Activated CD4-positive, alpha-beta T cell treated with anti-CD3 and anti-CD28 coated beads, Interleukin-2, amount 50 U/mL, for 24 hours (primary cell): Measurements from ENCODE around the gene SNAP47.

Source experiments
- DNase-seq, 2 donors: peaks; one replicate each; pipeline ENCODE4 v3.0.0-alpha.2; 2020; ENCODE audit warnings: low read depth in 1 of 2, low spot score in 1 of 2

Gene SNAP47

DNA sequence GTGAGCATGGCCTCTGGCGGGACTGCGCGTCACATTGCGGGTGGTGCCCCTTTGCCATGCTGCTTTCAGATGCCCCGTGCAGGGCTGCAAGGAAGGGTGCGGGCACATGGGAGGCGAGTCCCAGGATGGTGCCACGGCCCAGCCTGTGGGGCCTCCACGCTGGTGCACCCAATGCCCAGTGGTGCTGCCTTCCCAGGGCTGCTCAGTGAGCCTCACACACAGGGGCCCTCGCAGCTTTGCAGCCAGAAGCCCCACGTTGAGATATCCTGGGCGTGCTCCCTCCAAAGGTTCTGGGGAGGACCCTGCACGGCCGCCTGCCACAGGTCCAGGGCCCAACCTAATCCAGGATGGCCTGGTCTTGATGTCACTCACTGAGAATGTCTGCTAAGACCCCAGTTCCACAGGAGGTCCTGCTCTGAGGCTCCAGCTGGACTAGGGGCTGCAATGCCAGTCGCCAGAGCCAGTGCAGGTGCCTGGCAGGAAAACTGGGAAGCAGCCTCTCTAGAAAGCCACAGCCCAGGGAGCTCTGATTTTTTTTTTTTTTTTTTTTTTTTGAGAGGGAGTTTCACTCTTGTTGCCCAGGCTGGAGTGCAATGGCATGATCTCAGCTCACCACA is 46.2 kb downstream of the SNAP47 start:
- DNase-seq, result no peak

DNA sequence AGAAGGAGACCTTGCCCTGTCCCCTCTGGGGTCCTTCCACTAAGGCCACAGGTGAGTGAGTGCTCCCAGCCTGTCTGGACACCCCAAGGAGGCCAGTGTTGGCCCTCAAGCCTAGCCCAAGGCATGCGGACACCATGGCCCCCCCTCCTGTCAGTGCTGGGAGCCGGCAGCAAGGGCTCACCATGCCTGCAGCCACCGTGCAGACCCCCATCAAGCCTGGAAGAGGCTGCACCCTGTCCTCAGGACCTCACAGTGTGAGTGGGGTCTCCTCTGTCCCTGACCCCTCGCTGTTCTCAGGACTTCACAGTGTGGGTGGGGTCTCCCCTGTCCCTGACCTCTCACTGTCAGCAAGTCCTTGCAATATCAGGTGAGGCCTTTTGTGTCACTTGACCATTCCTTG is 47.0 kb downstream of the SNAP47 start:
- DNase-seq, result no peak

DNA sequence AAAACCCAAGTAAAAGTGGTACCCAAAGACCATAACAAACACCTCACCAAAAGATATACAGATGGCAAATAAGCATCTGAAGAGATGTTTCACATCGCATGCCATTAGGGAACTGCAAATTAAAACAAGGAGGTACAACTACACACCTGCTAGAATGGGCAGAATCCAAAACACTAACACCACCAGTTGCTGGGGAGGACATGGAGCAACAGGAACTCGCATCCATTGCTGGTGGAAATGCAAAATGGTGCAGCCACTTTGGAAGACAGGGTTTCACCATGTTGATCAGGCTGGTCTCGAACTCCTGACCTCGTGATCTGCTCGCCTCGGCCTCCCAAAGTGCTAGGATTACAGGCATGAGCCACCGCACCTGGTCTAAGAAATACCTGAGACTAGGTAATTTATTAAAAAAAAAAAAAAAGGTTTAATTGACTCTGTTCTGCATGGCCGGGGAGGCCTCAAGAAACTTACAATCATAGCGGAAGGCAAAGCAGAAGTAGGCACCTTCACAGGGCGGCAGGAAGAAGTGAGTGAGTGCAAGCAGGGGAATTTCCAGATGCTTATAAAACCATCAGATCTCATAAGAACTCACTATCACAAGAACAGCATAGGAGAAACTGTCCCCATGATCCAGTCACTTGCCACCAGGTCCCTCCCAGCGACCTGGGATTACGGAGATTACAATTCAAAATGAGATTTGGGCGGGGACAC is 50.0 kb downstream of the SNAP47 start:
- no peak for DNase-seq

DNA sequence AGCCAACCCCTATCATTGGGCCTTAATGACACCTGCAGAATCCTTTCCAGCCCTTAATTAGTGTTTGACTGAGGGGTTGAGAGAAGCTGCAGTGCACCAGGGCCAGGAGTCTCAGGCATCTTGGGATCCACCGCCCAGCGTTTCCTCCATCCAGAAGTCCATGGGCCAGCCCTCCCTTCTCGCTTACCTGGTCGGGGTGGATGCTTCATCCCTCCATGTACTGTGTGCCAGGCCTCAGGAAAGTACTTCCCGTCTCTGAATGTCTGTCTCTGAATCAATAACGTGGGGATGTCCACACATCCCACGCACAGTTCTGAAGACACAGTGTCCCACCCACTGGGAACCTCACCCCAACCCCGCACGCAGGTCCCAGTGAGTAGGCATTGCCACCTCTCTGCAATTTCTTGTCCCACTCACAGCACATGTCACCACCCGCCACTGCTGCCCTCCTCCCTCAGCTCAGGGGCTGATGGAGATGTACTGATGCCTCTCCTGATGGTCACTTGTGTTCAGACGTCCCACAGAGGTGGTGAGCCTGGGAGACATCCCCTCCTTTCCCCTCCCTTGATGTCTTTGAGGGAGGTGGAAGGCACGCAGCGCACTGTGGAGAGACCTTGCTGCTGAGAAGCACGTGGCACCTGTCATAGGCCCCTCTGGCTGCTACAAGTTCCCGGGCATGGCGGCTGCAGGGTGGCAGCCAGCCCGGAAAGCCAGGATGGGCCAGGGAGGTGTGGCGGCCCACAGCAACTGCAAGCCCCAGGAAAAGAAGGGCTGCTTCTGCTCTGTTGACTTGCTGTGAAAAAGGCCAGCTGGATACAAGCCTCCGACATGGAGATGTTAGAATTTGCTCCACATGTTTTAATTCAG is 50.8 kb downstream of the SNAP47 start:
- no peak for DNase-seq

DNA sequence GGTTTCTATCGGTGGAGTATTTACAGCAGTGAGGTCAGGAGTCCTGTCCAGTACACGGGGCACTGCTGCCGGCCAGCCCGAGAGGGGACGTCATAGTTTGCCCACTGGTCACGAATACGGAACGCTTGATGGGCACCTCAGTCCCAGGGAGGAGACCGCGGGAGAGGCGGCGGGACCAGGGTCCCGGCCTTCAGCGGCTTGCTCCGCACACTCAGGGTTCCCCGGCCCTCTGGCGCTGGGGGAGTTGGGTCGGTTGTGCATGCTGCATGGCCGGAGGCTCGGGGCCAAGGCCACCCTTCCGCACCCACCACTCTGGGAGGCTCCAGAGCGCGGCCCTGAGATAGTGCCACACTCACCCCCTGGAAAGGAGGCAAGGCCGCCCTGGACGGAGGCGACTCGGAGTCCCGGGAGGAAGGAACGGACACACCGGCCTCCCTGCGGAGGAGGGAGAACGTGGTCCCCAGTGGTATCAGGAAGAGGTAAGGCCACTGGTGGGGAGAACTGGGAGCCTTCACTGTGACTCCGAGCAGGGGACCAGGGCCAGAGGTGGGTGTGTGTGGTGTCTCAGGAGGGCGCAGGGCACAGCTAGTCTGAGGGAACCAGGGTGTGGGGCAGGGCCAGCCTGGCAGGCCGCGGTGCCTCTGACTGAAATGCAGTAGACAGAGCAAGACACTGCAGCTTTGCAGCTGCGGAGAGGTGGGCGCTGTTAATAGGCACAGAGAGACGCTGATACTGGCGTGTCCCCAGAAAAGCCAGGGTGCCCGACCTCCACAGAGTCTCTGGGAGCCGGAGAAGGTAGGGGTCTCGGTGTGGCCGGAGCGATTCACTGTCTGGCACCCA is 51.7 kb downstream of the SNAP47 start:
- DNase-seq, result no peak

DNA sequence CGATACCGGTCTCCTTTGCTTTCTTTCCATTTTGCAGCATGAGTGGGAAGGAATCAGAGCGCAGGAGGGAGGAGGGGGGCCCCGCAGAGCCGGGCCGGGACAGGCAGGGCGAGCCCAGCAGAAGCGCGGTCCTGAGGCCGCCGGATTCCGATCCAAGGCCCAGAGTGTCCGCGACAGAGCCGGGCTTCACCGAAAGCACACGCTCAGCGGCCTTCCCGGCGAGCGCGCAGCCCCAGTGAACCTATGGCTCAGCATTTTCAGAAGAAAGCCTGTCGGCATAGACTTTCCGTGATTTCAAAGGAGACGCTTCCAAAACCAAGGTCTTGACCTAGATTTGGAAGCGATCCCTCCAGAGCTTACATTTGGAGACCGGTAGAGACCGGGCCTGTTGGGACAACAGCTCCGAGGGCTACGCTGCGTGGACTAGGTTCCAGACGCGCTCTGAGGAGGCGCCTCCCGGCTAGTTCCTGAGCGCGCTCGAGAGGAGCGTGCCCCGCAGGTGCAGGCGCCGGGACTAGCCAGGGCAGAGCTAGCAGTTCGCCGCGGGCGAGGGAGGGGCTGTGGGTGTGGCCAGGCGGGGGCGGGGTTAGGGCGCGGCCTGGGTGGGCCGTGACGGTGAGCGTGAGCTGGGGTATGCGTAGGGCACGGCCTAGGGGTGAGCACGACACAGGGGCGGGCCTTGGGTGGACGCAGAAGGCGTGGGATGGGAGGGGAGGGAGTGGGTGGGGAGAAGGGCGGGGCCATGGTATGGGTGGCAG is 52.5 kb downstream of the SNAP47 start:
- peak; percentile 86 to 90 for DNase-seq

DNA sequence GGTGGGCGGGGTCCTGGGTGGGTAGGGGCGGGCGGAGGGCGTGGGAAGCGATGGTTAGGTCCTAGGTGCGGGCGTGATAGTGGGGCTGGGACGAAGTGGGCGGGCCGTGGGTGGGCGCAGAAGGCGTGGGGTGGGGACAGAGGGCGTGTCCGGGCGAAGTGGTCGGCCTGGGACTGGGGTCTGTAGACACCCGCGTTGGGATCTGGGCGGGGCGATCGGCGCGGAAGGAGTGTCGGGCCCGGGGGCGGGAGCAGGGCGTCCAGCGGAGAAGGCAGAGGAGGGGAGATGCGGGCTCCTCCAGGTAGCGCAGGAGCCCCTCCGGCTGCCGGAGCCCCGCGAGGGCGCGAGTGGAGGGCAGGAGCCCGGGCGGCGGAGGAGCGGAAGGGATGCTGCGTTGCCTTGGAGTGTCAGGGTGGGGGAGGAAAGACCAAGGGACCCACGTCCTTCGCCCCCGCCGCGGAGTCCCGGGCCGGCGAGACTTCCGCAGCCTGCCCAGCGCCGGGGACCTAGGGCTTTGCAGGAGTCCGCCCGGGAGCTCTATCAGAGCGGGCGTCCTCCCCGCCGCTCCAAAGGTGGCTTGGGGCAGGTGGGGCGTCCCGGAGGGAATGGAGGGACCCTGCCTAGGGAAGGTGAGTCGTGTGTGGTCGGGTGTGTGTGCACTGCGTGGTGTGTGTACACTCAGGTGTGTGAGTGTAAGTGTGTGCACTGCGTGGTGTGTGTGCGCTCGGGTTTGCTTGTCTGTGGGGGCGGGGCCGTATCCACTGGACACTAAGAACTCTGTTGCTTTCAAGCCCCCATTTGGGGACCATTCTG is 53.2 kb downstream of the SNAP47 start:
- DNase-seq, result no peak

DNA sequence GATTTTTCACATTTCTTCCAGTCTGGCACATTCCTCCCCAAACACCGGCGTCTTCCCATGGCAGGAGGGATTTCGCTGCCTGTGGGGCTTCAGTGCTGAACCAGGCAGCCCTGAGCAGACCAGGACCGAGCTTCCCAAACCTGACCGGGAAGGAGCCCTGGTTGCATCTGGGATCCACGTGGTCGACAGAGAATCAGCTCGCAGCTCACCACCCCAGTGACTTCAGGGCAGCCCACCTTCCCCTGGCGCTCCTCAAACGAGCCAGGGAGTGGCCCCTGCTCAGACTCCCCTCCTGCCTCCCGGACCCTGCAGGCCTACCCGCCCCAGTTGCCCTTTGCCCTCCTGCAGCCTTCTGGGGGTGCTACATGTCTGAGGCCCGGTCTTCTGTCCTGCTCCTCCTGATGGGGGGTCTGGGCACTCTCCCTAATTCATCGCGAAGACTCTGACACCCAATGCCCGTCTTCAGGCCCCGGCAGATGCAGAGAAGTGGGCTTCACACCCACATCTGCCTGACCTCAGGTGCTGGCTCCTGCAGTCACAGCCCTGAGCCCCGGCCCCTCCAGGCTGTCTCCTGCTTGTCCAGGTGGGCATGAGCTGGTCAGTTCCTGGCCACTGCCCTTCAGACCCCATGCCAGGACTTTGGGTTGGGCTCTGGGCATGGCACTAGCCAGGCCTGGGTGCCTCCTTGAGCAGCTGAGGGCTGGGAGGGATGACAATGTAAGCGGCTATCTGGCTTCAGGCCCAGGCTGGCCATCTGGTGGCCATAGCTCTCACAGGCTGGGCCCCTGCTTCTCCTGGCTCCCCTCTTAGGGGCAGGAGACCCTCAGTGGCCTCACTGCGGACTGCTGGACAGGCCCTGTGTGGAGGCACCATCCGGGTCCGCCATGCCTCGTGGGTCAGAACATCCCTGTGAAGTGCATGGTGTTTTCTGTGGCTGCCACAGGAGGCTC is 54.1 kb downstream of the SNAP47 start:
- DNase-seq, result no peak

DNA sequence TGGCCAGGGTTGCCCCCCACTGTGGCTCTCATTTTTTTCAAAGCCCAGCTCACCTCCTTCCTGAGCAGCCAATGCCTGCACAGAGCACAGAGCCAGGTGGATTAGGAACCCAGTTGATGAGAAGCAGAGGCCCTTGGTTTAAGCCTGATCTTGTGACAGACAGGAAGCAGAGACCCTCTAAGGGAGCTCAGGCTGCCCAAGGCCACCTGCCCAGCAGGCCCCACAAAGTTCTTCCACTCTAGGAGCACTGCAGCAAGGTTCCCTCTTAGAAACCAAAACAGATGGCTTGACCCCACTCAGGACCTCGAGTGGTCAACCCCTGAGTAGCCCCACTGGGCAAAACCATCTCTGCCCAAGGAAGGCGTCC is 54.8 kb downstream of the SNAP47 start:
- DNase-seq, result no peak

DNA sequence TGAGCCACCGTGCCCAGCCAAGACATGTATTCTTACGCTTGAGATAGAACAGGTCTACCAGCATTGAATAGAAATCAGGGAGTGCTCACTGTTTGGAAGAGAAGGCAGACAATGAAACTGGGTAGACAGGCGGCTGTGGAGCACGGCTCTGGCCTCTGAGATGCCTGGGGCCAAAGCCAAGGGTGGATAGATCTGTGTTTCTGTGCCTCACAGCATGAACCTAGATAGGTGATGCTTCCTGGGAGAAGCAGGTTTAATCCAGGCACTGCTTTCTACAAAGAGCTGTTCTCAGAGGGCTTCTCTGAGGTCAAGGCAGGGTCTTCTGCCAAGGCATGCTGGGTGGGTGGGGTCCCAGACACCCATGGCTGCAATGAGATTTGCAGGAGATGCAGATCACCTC is 55.6 kb downstream of the SNAP47 start:
- no peak for DNase-seq

DNA sequence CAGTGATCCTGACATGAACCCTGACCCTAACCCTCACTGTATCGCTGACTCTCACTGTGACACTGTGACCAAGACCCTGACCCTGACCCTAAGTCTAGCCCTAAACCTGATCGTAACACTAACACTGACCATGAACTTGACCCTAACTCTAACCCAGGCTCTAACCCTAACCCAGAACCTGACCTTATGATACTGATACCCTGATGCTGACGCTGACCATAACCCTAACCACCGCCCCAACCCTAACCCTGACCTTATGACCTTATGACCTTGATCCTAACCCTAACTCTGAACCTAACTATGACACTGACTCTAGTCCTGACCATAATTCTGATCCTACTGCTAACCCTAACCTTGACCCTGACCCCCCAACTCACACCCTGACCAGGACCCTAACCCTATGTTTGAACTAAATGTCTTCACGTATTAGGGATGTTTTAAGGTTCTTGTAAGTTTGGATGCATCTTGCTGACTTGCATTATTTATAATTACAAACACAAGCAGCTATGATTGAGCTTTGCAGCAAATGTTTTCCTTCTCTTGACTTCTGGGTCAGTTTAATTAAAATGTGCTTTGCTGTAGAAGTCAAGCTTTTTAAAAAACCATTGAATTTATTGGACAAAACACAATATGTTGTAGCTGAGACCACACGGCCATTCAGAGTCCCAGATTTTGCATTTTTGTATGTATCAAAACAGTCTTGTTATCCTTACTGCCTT is 56.3 kb downstream of the SNAP47 start:
- no peak for DNase-seq

DNA sequence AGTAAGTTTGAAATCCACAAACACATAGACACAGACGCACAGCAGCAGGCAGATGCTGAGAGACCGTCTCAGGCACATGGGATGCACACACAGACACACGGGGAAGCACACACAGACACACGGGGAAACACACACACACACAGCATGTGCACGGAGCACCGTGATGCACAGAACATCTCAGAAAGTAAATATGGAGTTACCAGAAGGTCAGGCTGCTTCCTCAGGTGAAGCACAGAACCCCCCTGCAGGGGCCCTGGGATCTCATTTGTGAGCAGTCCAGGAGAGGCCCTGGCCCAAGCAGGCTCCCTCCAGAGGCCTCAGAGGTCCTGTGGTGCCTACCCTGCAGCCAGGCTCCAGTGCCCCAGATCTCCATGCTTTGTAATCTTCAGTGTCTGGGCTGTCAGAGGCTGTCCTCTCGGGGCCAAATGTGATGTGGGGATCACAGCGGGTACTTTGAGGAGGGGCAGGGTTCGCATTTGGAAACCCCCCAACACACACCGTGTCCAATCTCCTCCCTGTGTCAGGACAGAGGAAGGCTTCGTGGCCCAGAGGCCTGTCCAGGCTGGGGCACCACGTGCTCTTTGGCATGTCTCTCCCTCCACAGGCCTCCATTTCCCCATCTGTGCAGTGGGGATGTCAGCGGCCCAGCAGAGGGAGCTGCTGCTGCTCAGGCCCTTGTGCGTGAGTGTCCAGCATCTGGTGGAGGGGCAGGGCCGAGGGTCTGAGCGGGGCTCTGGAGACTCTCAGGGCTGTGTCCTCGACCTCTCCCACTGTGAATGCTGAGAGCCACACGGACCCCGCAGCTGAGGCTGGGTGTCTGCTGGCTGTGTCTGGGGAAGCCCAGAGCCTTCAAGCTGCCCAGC is 57.2 kb downstream of the SNAP47 start:
- no peak for DNase-seq

DNA sequence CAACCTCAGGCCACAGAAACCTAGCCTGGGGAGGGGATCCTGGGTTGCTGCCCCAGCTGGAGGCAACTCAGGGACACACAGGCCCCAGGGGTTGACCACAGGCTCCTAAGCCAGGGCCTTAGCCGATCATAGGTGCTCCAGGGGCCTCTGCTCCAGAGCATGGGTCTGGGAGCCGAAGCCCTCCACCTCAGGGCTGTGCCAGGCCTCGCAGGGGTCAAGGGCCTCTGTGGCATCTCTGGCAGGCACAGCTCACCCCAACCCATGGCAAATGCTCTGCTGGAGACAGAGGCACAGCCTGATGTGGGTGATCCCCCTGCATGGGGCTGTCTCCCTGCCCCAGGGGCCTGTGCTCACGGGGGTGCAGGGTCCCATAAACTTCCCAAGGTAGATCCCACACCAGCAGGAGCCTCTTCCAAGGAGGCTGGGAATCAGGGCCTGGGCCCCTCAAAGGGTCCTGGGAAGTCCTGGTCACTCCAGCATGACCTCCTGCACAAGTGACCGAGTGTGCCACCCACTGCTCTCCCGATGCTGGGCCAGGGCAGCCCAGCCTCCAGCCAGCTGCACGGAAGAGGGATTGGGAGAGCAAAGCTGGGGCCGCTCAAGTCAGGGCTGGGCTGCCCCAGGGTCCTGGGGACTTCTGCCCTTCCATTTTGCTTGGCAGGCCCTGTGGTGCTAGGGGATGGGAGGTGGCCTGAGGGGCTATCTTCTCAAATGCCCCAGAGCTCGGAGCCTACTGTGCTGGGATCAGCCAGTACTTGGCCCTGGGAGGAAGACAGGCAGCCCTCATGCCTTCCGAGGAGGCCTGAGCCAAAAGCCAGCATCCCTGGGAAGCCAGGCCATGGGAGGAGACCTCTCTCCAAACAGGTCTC is 58.1 kb downstream of the SNAP47 start:
- DNase-seq, result no peak

DNA sequence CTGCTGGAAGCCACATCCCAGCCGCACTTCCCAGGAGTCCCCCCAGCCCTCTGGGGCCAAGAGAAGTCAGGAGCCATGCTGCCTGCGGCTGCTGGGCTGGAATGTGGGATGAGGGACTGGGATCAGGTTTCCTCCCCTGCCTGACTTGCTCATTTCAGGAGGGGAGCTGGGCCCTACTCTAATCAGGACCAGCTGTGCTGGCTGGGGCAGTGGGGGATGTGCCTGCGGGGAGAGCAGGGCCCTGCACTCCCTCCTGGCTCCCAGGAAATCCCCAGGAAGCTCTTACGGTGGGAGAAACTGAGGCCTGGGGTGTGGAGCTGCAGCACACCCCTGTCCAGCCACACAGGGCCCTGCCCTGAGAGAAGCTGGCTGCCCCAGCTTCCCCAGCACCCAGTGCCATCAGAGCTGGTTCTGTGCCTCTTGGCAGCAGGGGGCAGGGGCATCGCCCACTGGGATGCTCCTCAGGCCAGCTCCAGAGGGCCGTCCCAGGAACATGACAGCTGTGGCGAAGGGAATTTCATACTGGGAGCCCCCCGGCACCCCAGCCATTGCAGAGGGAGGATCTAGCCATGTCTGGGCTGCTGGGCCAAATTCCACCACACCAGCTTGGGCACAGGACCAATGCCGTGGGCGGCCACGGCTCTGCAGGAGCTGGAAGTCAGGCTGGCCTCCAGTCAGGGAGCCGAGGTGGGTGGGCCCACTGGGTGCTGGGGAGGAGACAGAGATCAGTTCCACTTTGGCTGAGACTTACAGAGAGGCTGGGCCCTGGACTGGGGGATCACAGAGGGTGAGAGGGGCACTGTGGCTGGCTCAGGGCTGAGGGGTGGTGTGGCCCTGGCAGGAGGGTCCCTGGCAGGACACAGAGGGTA is 58.9 kb downstream of the SNAP47 start:
- no peak for DNase-seq

DNA sequence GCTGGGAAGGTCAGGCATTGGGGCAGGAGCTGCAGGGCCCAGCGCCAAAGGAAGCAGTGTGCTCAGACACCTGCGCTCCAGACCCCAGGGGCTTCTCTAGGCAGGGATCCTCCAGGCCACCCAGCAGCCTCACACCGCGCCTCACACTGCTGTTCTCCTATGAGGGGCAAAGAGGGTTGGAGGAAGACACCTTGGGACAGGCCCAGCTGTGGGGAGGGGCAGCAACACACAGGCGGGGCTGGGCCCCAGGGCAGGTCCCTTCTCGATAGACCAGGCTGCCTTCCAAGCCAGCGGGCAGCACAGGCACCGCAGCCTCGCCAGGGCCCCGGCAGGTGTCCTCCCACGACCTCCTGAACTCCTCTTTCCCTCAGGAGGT is 59.6 kb downstream of the SNAP47 start:
- DNase-seq, result no peak
